ENCODE measurements around the gene UNC45B. TPM values are rescaled to one million over a fixed set of nuclear protein-coding genes. Genes with fewer than 3 reads are reported as not detected.

The UNC45B gene
- total RNA-seq, 1 donor from 2014 or later: not detected

DNA sequence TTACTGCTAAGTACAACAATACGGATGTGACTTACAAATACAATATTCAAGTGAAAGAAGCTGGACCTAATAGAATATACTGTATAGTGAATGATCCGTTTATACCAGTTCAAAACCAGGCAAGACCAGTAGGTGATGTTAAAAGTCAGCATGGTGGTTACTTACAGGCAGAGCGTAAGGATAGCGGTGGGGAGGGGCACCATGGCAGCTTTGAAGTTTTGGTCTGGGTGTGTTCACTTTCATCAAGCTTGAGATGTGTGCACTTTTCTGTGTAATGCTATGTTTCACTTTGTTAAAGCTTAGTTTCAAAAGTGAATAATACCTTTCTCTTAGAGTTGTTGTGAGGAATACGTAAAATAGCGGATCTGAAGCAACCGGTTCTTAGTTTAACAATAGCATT, 63.1 kb downstream of the UNC45B start:
- Histone ChIP-seq H3K27me3 (no peaks in the 10 kb centered on the region), H3K36me3 (no peaks in the 10 kb centered on the region), H3K27ac (no peak overlapping the region), H3K4me3 (no peak overlapping the region), H3K9me3 (no peaks in the 10 kb centered on the region), H3K4me1 (no peaks in the 10 kb centered on the region)
- TF ChIP-seq, protein P1, sequence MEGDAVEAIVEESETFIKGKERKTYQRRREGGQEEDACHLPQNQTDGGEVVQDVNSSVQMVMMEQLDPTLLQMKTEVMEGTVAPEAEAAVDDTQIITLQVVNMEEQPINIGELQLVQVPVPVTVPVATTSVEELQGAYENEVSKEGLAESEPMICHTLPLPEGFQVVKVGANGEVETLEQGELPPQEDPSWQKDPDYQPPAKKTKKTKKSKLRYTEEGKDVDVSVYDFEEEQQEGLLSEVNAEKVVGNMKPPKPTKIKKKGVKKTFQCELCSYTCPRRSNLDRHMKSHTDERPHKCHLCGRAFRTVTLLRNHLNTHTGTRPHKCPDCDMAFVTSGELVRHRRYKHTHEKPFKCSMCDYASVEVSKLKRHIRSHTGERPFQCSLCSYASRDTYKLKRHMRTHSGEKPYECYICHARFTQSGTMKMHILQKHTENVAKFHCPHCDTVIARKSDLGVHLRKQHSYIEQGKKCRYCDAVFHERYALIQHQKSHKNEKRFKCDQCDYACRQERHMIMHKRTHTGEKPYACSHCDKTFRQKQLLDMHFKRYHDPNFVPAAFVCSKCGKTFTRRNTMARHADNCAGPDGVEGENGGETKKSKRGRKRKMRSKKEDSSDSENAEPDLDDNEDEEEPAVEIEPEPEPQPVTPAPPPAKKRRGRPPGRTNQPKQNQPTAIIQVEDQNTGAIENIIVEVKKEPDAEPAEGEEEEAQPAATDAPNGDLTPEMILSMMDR (IDR thresholded peaks at IDR 0.05): no peak
- DNase-seq (ENCODE audit: low spot score in 2 of 2): no peak
- intact Hi-C loops (cut with DNase I): loop anchor here (10.0 kb wide), 1 partner anchor 56 kb away; no protein-coding TSS in a partner anchor

DNA sequence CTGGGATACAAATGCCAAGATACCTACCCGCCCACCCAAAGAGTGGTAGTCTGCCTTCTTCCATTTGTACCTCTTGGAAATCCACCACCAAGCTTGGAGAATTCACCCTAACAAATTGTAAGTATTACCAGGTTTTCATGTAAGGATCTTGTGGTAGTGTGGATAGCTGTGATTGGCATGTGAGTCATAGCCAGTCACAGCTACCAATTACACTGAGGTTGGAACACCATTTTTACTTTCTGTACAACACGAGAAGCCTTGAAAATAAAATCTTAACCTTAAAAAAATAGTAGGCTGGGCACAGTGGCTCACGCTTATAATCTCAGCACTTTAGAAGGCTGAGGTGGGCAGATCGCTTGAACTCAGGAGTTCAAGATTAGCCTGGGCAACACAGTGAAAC, 65.1 kb downstream of the UNC45B start:
- no peak for DNase-seq (ENCODE audit: low spot score in 2 of 2)
- Histone ChIP-seq H3K9me3 (no peaks in the 10 kb centered on the region), H3K27ac (no peak overlapping the region), H3K4me3 (no peak overlapping the region), H3K4me1 (no peaks in the 10 kb centered on the region), H3K36me3 (no peaks in the 10 kb centered on the region), H3K27me3 (no peaks in the 10 kb centered on the region)
- intact Hi-C loops (cut with DNase I): loop anchor here (10.0 kb wide), 1 partner anchor 58 kb away; no protein-coding TSS in a partner anchor
- TF ChIP-seq, protein P1 (IDR thresholded peaks at IDR 0.05): no peak

DNA sequence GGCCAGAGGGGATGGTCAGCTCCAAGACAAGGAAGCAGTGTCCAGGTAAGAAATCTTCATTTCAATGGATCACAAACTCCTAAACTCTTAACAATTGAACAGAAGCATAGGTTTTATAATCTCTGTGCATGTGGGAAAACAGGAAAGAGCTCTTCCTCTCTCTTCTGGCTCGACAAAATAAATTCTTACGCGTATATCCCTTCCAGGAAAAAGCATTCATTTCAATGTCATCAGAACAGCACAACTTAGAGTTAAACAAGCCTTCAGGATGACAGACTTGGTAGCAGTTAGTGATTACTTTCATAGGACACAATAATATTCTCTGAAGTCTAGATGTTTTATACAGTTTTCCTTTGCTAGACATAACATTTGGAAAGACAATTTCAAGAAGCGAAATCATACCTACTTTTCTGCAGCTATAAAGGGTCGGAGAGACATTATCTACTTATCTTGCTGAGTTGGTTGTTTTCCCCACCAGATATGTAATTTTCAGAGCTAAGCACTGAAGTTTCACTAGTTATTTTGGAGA, 65.9 kb downstream of the UNC45B start:
- H3K36me3 ChIP-seq: no peaks in the 10 kb centered on the region
- TF ChIP-seq, protein P1 (IDR thresholded peaks at IDR 0.05): no peak
- intact Hi-C loops (cut with DNase I): loop anchor here (10.0 kb wide), 1 partner anchor 59 kb away; no protein-coding TSS in a partner anchor

DNA sequence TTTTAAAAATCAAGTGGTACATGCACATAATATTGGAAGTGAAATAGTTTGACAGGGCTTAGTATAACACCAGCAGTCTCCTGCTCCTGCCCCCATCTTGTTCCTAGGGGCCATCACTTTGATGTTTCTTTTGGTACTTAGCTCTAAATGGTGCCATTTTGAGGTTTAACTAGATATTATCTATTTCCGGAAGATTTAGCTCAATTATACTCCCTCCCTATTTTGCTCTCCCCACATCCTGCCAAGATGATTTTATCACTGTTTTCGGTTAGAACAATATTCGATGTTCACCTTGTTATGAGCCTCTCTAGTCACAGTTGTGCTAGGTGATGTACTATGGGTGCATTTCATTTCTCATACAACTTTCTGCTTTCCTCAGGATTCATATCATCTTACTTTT, 66.6 kb downstream of the UNC45B start:
- no peak overlapping the region for H3K27ac ChIP-seq

More for the DNA sequence above, 65.9 kb downstream of the UNC45B start:
- Histone ChIP-seq H3K4me3 (no peak overlapping the region), H3K4me1 (no peaks in the 10 kb centered on the region), H3K27ac (no peak overlapping the region), H3K27me3 (no peaks in the 10 kb centered on the region), H3K9me3 (no peaks in the 10 kb centered on the region)
- DNase-seq (ENCODE audit: low spot score in 2 of 2): no peak

DNA sequence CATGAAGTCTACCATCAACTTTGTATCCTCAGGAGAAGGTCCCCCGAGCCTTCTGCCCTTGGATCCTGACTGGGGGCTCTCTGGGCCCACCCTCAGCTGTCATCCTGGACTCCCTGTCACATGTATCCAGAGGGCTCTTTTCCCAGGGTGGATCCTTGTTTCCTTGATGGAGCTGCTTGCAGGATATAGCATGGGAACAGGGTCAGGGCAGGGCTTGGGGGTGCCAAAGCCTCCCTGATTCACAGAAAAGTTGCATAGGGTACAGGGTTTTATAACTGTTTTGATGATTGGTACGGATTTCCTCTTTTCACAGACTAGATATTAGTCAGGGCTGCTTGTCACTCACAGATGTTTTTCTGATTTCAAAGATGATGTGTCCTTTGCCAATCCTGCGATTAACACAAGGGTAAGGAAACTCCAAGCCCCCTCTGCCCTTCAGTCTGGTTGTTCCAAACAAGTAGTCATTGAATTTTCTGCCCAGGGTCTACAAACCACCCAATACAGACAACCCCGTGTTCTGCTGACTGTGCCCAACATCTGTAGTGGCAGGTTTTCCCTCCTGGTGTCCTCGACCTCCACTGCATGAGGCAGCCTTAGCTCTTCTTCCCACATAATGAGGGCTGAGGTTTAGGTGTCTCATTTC, 67.1 kb downstream of the UNC45B start:
- intact Hi-C loops (cut with DNase I): loop anchor here (10.0 kb wide), 1 partner anchor 60 kb away; no protein-coding TSS in a partner anchor

More for the DNA sequence above, 66.6 kb downstream of the UNC45B start:
- intact Hi-C loops (cut with DNase I): loop anchor here (10.0 kb wide), 1 partner anchor 59 kb away; no protein-coding TSS in a partner anchor
- no peaks in the 10 kb centered on the region for H3K27me3 ChIP-seq
- H3K4me3 ChIP-seq: no peak overlapping the region
- no peaks in the 10 kb centered on the region for H3K36me3 ChIP-seq
- DNase-seq (ENCODE audit: low spot score in 2 of 2): no peak
- H3K9me3 ChIP-seq: no peaks in the 10 kb centered on the region
- H3K4me1 ChIP-seq: no peaks in the 10 kb centered on the region
- TF ChIP-seq, protein P1 (IDR thresholded peaks at IDR 0.05): no peak

More for the DNA sequence above, 67.1 kb downstream of the UNC45B start:
- Histone ChIP-seq H3K27me3 (no peaks in the 10 kb centered on the region), H3K36me3 (no peaks in the 10 kb centered on the region), H3K9me3 (no peaks in the 10 kb centered on the region), H3K4me1 (no peaks in the 10 kb centered on the region), H3K4me3 (no peak overlapping the region), H3K27ac (no peak overlapping the region)
- no peak for DNase-seq (ENCODE audit: low spot score in 2 of 2)
- TF ChIP-seq, protein P1 (IDR thresholded peaks at IDR 0.05): no peak

Data from ascending aorta (tissue), 2 donors.